ENCODE measurements around the gene OR5H1. TPM values are rescaled to one million over a fixed set of nuclear protein-coding genes. Genes with fewer than 3 reads are reported as not detected.

OR5H1 gene
- total RNA-seq, 1 experiment from 2014 or later, result not detected

- no peak overlapping the region for H3K4me2 ChIP-seq
- CTCF ChIA-PET, result no interaction called here
- no TSS peak for BruUV-seq (replicated peaks)
- no peaks in the 10 kb centered on the region for H3F3A ChIP-seq (ENCODE audit: insufficient read depth, low read depth)
- H3K27ac ChIP-seq, result no peak overlapping the region
- intact Hi-C loops (cut with micrococcal nuclease; ENCODE audit: unreplicated experiment), result no loop called here
- H3K79me2 ChIP-seq (ENCODE audit: low read depth), result no peaks in the 10 kb centered on the region
- no peaks in the 10 kb centered on the region for H3K36me3 ChIP-seq (ENCODE audit: low read depth)
- H3K4me3 ChIP-seq, result no peak overlapping the region
- H3K4me1 ChIP-seq (replicated peaks; ENCODE audit: insufficient read depth), result peaks cover 5% of the 10 kb centered on the region; the same call in 1 of the 2 replicates
- no peak for DNase-seq
- H4K20me1 ChIP-seq (ENCODE audit: insufficient read depth), result no peaks in the 10 kb centered on the region; the same call in 1 of the 2 replicates
- H2AFZ ChIP-seq, result no peak overlapping the region
- H3K27me3 ChIP-seq (ENCODE audit: insufficient read depth, low read depth), result no peaks in the 10 kb centered on the region
- no peaks in the 10 kb centered on the region for H3K9me3 ChIP-seq (ENCODE audit: insufficient read depth, low read depth)
- peaks cover 5% of the 10 kb centered on the region for H3K9me2 ChIP-seq (ENCODE audit: insufficient read depth)
- POLR2A ChIA-PET (ENCODE audit: unreplicated experiment), result no interaction called here
- TF ChIP-seq CTCF (conservative IDR thresholded peaks at IDR 0.05), result no peak
- no peak for TF ChIP-seq EZH2 (IDR thresholded peaks at IDR 0.05; ENCODE audit: low read depth)
Measured at GRCh38 chr3:98099848-98100247, 30.7 kb upstream of the OR5H1 start.

- CTCF ChIA-PET, result no interaction called here
- BruUV-seq (replicated peaks), result no TSS peak
Measured at GRCh38 chr3:98108162-98108561, 22.4 kb upstream of the OR5H1 start.

GRCh38 chr3:98109807-98110549, 20.5 kb upstream of the OR5H1 start:
- Histone ChIP-seq H3K79me2 (ENCODE audit: low read depth) (no peaks in the 10 kb centered on the region), H3K27me3 (ENCODE audit: insufficient read depth, low read depth) (no peaks in the 10 kb centered on the region), H3F3A (ENCODE audit: insufficient read depth, low read depth) (no peaks in the 10 kb centered on the region), H3K4me2 (peak overlapping the region; percentile 4), H3K9me3 (ENCODE audit: insufficient read depth, low read depth) (peaks cover 4% of the 10 kb centered on the region; the same call in 1 of the 2 replicates), H3K9me2 (ENCODE audit: insufficient read depth) (no peaks in the 10 kb centered on the region), H3K4me1 (replicated peaks; ENCODE audit: insufficient read depth) (no peaks in the 10 kb centered on the region), H3K4me3 (no peak overlapping the region), H4K20me1 (ENCODE audit: insufficient read depth) (no peaks in the 10 kb centered on the region), H3K27ac (no peak overlapping the region), H2AFZ (no peak overlapping the region), H3K36me3 (ENCODE audit: low read depth) (no peaks in the 10 kb centered on the region)
- intact Hi-C loops (cut with micrococcal nuclease; ENCODE audit: unreplicated experiment), result loop anchor here (10.0 kb wide), 1 partner anchor 155 kb away; the partner anchor contains the start of gene OR5H6
- no TSS peak for BruUV-seq (replicated peaks)
- ChIA-PET CTCF (no interaction called here), POLR2A (ENCODE audit: unreplicated experiment) (interaction anchor here (0.6 kb wide), 1 partner anchor 44 kb away, joined by 5 read pairs; no protein-coding TSS in a partner anchor)
- DNase-seq, result no peak
- no peak for TF ChIP-seq EZH2 (IDR thresholded peaks at IDR 0.05; ENCODE audit: low read depth)
- no peak for TF ChIP-seq CTCF (conservative IDR thresholded peaks at IDR 0.05)

More at GRCh38 chr3:98108162-98108561, 22.4 kb upstream of the OR5H1 start:
- POLR2A ChIA-PET (ENCODE audit: unreplicated experiment), result no interaction called here
- Histone ChIP-seq H3F3A (ENCODE audit: insufficient read depth, low read depth) (no peaks in the 10 kb centered on the region), H3K9me2 (ENCODE audit: insufficient read depth) (no peaks in the 10 kb centered on the region), H3K36me3 (ENCODE audit: low read depth) (no peaks in the 10 kb centered on the region), H3K4me2 (no peak overlapping the region), H3K9me3 (ENCODE audit: insufficient read depth, low read depth) (peaks cover 4% of the 10 kb centered on the region; the same call in 1 of the 2 replicates), H3K4me1 (replicated peaks; ENCODE audit: insufficient read depth) (no peaks in the 10 kb centered on the region), H3K79me2 (ENCODE audit: low read depth) (no peaks in the 10 kb centered on the region), H4K20me1 (ENCODE audit: insufficient read depth) (no peaks in the 10 kb centered on the region), H3K27me3 (ENCODE audit: insufficient read depth, low read depth) (no peaks in the 10 kb centered on the region), H3K4me3 (no peak overlapping the region), H3K27ac (no peak overlapping the region), H2AFZ (no peak overlapping the region)
- no peak for TF ChIP-seq CTCF (conservative IDR thresholded peaks at IDR 0.05)
- no peak for TF ChIP-seq EZH2 (IDR thresholded peaks at IDR 0.05; ENCODE audit: low read depth)
- DNase-seq, result no peak
- intact Hi-C loops (cut with micrococcal nuclease; ENCODE audit: unreplicated experiment), result no loop called here

Data from PC-9 (cell line).